Activated naive CD4-positive, alpha-beta T cell (primary cell): ENCODE measurements around the gene ZNF221.
A peak's percentile ranks its signal among the peaks of the same experiment; 100 is the strongest.

Source experiments
- DNase-seq, 4 experiments: peaks; one replicate each; lab custom pipeline; 2025; lab: John Stamatoyannopoulos, UW

The ZNF221 gene

GRCh38 chr19:43957891-43958290 is 6.9 kb downstream of the ZNF221 start:
- no peak for DNase-seq

- no peak for DNase-seq
Observed at GRCh38 chr19:43960411-43960810, 9.4 kb downstream of the ZNF221 start.

- no peak for DNase-seq
Observed at GRCh38 chr19:43966079-43966694, 15.2 kb downstream of the ZNF221 start.

- no peak for DNase-seq
Observed at GRCh38 chr19:43976732-43977131, 25.7 kb downstream of the ZNF221 start.

GRCh38 chr19:43983544-43983911 is 32.5 kb downstream of the ZNF221 start:
- no peak for DNase-seq

- DNase-seq = peak; percentile 16 to 28 (median 22)
Observed at GRCh38 chr19:43983912-43984686, 33.1 kb downstream of the ZNF221 start, which contains the start of gene ZNF155. TSS of gene ZNF155 (plus strand) at chr19:43984188. CDS start at chr19:43988544, 4,356 bp downstream.

- no peak for DNase-seq
Observed at GRCh38 chr19:43984687-43985000, 33.6 kb downstream of the ZNF221 start.

- DNase-seq = no peak
Observed at GRCh38 chr19:43997631-43998290, 46.7 kb downstream of the ZNF221 start.

GRCh38 chr19:44002212-44002565 is 51.2 kb downstream of the ZNF221 start:
- no peak for DNase-seq

GRCh38 chr19:44002566-44003460 is 51.8 kb downstream of the ZNF221 start, which contains the start of gene ZNF230:
TSS of gene ZNF230 (plus strand) at chr19:44002957. CDS start at chr19:44007079, 4,122 bp downstream.
- DNase-seq = peak; percentile 31 to 65 (median 56)

GRCh38 chr19:44003461-44004009 is 52.5 kb downstream of the ZNF221 start:
- DNase-seq = no peak

- no peak for DNase-seq
Observed at GRCh38 chr19:44005973-44006372, 54.9 kb downstream of the ZNF221 start.

- no peak for DNase-seq
Observed at GRCh38 chr19:44007473-44007872, 56.4 kb downstream of the ZNF221 start.

GRCh38 chr19:44010468-44010867 is 59.4 kb downstream of the ZNF221 start:
- DNase-seq = no peak
